ENCODE measurements around the gene SIK2.

Gene SIK2

GRCh38 chr11:111703576-111703975 lies 101.3 kb downstream of the SIK2 start:
- TF ChIP-seq, protein P1, sequence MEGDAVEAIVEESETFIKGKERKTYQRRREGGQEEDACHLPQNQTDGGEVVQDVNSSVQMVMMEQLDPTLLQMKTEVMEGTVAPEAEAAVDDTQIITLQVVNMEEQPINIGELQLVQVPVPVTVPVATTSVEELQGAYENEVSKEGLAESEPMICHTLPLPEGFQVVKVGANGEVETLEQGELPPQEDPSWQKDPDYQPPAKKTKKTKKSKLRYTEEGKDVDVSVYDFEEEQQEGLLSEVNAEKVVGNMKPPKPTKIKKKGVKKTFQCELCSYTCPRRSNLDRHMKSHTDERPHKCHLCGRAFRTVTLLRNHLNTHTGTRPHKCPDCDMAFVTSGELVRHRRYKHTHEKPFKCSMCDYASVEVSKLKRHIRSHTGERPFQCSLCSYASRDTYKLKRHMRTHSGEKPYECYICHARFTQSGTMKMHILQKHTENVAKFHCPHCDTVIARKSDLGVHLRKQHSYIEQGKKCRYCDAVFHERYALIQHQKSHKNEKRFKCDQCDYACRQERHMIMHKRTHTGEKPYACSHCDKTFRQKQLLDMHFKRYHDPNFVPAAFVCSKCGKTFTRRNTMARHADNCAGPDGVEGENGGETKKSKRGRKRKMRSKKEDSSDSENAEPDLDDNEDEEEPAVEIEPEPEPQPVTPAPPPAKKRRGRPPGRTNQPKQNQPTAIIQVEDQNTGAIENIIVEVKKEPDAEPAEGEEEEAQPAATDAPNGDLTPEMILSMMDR (IDR thresholded peaks at IDR 0.05; ENCODE audit: insufficient read depth, low read length) = no peak
- TF ChIP-seq SPI1 (IDR thresholded peaks at IDR 0.05; ENCODE audit: borderline replicate concordance, low read depth) = no peak
- TF ChIP-seq POLR2AphosphoS5 (IDR thresholded peaks at IDR 0.05; ENCODE audit: low read depth) = no peak
- TF ChIP-seq, protein P2, sequence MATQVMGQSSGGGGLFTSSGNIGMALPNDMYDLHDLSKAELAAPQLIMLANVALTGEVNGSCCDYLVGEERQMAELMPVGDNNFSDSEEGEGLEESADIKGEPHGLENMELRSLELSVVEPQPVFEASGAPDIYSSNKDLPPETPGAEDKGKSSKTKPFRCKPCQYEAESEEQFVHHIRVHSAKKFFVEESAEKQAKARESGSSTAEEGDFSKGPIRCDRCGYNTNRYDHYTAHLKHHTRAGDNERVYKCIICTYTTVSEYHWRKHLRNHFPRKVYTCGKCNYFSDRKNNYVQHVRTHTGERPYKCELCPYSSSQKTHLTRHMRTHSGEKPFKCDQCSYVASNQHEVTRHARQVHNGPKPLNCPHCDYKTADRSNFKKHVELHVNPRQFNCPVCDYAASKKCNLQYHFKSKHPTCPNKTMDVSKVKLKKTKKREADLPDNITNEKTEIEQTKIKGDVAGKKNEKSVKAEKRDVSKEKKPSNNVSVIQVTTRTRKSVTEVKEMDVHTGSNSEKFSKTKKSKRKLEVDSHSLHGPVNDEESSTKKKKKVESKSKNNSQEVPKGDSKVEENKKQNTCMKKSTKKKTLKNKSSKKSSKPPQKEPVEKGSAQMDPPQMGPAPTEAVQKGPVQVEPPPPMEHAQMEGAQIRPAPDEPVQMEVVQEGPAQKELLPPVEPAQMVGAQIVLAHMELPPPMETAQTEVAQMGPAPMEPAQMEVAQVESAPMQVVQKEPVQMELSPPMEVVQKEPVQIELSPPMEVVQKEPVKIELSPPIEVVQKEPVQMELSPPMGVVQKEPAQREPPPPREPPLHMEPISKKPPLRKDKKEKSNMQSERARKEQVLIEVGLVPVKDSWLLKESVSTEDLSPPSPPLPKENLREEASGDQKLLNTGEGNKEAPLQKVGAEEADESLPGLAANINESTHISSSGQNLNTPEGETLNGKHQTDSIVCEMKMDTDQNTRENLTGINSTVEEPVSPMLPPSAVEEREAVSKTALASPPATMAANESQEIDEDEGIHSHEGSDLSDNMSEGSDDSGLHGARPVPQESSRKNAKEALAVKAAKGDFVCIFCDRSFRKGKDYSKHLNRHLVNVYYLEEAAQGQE (IDR thresholded peaks at IDR 0.05; ENCODE audit: insufficient replicate concordance, low read depth) = no peak
- TF ChIP-seq GABPA (IDR thresholded peaks at IDR 0.05; ENCODE audit: low read depth) = no peak
- H3K27me3 ChIP-seq (ENCODE audit: insufficient read depth, poor library complexity, severe bottlenecking) = no peaks in the 10 kb centered on the region
- H3K27ac ChIP-seq (replicated peaks) = no peak overlapping the region
- DNase-seq (ENCODE audit: low read depth in 1 of 2, low spot score in 1 of 2) = no peak
- H3K4me3 ChIP-seq (replicated peaks; ENCODE audit: insufficient read depth, low read length) = no peak overlapping the region

DNA sequence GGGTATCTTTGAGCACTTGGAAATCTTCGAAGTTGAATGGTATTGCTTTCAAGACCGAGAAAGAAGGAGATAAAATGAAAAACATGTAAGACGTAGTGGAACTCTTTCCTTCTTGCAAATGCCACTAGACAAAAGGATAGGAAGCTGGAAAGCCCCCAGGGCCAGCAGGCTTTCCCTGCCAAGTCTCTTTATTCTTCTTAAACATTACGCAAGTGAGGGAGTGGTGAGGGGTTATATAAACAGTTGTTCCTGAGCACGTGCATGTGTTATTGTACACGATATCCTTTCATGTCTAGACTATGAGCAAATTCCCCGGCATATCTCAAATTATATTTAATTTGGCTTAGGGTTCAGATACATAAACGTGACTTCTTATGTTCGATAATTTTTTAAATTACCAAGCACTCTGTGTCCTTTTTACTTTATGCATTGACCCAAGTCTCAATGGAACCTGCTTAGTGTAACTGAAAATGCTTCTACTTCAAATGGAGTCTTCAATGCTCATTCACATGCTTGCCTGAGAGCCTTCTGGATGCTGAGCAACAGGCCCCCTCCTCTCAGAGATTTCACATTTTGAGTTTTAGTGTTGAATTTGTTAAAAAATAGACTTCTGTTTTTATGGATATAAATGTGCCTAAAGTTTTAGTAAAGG lies 104.9 kb downstream of the SIK2 start:
- DNase-seq (ENCODE audit: low read depth in 1 of 2, low spot score in 1 of 2) = no peak
- no peak for TF ChIP-seq SPI1 (IDR thresholded peaks at IDR 0.05; ENCODE audit: borderline replicate concordance, low read depth)
- no peaks in the 10 kb centered on the region for H3K27me3 ChIP-seq (ENCODE audit: insufficient read depth, poor library complexity, severe bottlenecking)
- H3K27ac ChIP-seq (replicated peaks) = no peak overlapping the region
- no peak overlapping the region for H3K4me3 ChIP-seq (replicated peaks; ENCODE audit: insufficient read depth, low read length)

DNA sequence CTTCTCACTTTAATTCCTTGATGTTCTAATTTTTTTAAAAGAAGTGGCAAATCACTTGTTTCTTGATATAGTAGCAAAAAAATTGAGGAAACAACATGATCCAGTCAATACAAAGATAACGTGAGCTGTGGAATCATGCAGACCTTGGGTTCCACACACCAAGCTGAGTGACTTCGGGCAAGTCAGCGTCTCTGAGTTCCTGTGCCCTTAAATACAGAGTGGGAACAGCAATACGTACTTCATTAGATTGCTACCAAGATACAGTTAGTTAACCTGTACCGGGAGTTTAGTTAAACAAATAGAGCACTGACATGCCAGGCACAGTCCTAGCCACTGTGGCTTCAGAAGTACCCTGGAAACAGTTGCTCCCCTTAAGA lies 105.4 kb downstream of the SIK2 start:
- Histone ChIP-seq H3K27ac (replicated peaks) (no peak overlapping the region), H3K27me3 (ENCODE audit: insufficient read depth, poor library complexity, severe bottlenecking) (no peaks in the 10 kb centered on the region), H3K4me3 (replicated peaks; ENCODE audit: insufficient read depth, low read length) (no peak overlapping the region)
- DNase-seq (ENCODE audit: low read depth in 1 of 2, low spot score in 1 of 2) = no peak
- TF ChIP-seq, protein P1 (IDR thresholded peaks at IDR 0.05; ENCODE audit: insufficient read depth, low read length) = no peak
- TF ChIP-seq SPI1 (IDR thresholded peaks at IDR 0.05; ENCODE audit: borderline replicate concordance, low read depth) = no peak
- no peak for TF ChIP-seq POLR2AphosphoS5 (IDR thresholded peaks at IDR 0.05; ENCODE audit: low read depth)
- TF ChIP-seq GABPA (IDR thresholded peaks at IDR 0.05; ENCODE audit: low read depth) = no peak
- TF ChIP-seq, protein P2 (IDR thresholded peaks at IDR 0.05; ENCODE audit: insufficient replicate concordance, low read depth) = no peak

DNA sequence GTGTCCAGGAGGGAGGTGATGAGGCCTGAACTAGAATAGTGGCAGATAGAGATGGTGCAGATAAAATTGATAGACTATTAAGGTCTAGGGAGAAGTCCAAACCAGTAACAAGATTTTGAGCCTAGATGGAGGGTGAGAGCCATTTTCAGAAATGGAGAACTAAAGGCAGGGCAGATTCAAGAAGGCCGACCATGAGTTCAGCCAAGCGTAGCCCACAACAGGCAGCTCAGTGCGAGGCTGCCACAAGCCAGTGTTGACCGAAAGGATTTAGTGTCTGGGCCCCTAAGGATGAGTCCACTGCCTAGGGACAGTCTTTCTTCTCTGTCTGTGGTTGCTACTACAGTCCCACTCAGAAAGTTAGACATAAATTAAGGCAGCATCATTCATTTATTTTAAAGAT lies 112.3 kb downstream of the SIK2 start:
- Histone ChIP-seq H3K27ac (replicated peaks) (no peak overlapping the region), H3K27me3 (ENCODE audit: insufficient read depth, poor library complexity, severe bottlenecking) (no peaks in the 10 kb centered on the region), H3K4me3 (replicated peaks; ENCODE audit: insufficient read depth, low read length) (no peak overlapping the region)
- no peak for DNase-seq (ENCODE audit: low read depth in 1 of 2, low spot score in 1 of 2)
- TF ChIP-seq SPI1 (IDR thresholded peaks at IDR 0.05; ENCODE audit: borderline replicate concordance, low read depth) (no peak), POLR2AphosphoS5 (IDR thresholded peaks at IDR 0.05; ENCODE audit: low read depth) (no peak), GABPA (IDR thresholded peaks at IDR 0.05; ENCODE audit: low read depth) (no peak)
- TF ChIP-seq, protein P1 (IDR thresholded peaks at IDR 0.05; ENCODE audit: insufficient read depth, low read length) = no peak
- TF ChIP-seq, protein P2 (IDR thresholded peaks at IDR 0.05; ENCODE audit: insufficient replicate concordance, low read depth) = no peak
